ENCODE results near the gene DLGAP3.
A peak's percentile ranks its signal among the peaks of the same experiment; 100 is the strongest.

The DLGAP3 gene

DNA sequence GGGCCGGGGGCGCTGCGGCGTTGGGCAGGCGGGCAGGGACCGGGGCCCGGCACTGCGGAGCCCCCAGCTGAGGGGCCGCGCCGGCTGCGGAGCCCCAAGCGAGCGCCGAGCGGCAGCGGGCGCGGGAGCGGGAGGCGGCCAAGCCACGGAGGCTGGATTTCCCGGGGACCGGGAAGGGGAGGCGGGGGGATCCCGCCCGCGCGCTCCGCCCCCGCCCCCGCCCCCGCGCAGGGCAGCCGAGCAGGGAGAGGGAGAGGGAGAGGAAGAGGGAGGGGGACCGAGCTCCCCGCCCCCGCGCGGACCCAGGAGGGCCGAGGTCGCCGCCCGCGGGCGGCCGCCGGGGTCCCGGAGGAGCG, at the start of gene DLGAP3:
Gene DLGAP3, minus strand, starts transcription at position 154 of the 356 bp plus-strand sequence. CDS start 24,267 bp downstream, outside the sequence.
- Histone ChIP-seq H3K36me3 (no peaks in the 10 kb centered on the region), H3K4me3 (peak within 1 kb of the TSS; percentile 25 to 36), H3K4me1 (peaks cover 0 to 20% (median 15%) of the 10 kb centered on the region in 4 donors), H3K9me3 (no peaks in the 10 kb centered on the region), H3K27ac (no peak within 1 kb of the TSS), H3K27me3 (peaks cover 9 to 60% of the 10 kb centered on the region in 2 donors)
- intact Hi-C loops (cut with DNase I; ENCODE audit: low total_unique reads): no loop called here
- no peak for TF ChIP-seq CTCF (IDR thresholded peaks at IDR 0.05)
- no peak for DNase-seq

- no peak for DNase-seq
- H3K4me1 ChIP-seq: peaks cover 3 to 13% (median 10%) of the 10 kb centered on the region in 4 donors
- H3K9me3 ChIP-seq: no peaks in the 10 kb centered on the region
- peaks cover 0 to 33% (median 0%) of the 10 kb centered on the region in 3 donors for H3K36me3 ChIP-seq
- no peak for TF ChIP-seq CTCF (IDR thresholded peaks at IDR 0.05)
- no peak overlapping the region for H3K4me3 ChIP-seq
- H3K27ac ChIP-seq: no peak overlapping the region
- intact Hi-C loops (cut with DNase I; ENCODE audit: low total_unique reads): no loop called here
- H3K27me3 ChIP-seq: no peaks in the 10 kb centered on the region
Measured at GRCh38 chr1:34978921-34979320, 49.5 kb upstream of the DLGAP3 start.

GRCh38 chr1:34977858-34978257, 48.4 kb upstream of the DLGAP3 start:
- no peak for DNase-seq
- intact Hi-C loops (cut with DNase I; ENCODE audit: low total_unique reads): no loop called here
- no peaks in the 10 kb centered on the region for H3K9me3 ChIP-seq
- H3K27ac ChIP-seq: no peak overlapping the region
- TF ChIP-seq CTCF (IDR thresholded peaks at IDR 0.05): no peak
- H3K4me1 ChIP-seq: peaks cover 0 to 3% (median under 1%) of the 10 kb centered on the region in 4 donors
- no peak overlapping the region for H3K4me3 ChIP-seq
- no peaks in the 10 kb centered on the region for H3K27me3 ChIP-seq
- H3K36me3 ChIP-seq: peaks cover 0 to 33% (median 0%) of the 10 kb centered on the region in 3 donors

DNA sequence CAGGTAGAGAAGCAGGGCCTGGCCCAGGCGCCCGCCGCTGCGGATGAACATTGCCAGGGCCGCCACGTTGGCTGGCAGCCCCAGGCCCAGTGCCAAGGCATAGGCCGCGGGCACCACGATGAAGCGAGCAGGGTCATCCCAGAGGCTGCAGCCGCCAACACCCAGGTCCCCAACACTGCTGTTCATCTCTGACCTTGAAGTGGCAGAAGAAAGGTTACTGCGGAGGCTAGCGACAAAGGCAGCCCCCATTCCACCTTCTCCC, 47.7 kb upstream of the DLGAP3 start:
- H3K27me3 ChIP-seq: no peaks in the 10 kb centered on the region
- no peak for TF ChIP-seq CTCF (IDR thresholded peaks at IDR 0.05)
- no peaks in the 10 kb centered on the region for H3K9me3 ChIP-seq
- H3K27ac ChIP-seq: no peak overlapping the region
- no peaks in the 10 kb centered on the region for H3K4me1 ChIP-seq
- no peak overlapping the region for H3K4me3 ChIP-seq
- peaks cover 0 to 32% (median 0%) of the 10 kb centered on the region in 3 donors for H3K36me3 ChIP-seq
- DNase-seq: no peak
- intact Hi-C loops (cut with DNase I; ENCODE audit: low total_unique reads): no loop called here

DNA sequence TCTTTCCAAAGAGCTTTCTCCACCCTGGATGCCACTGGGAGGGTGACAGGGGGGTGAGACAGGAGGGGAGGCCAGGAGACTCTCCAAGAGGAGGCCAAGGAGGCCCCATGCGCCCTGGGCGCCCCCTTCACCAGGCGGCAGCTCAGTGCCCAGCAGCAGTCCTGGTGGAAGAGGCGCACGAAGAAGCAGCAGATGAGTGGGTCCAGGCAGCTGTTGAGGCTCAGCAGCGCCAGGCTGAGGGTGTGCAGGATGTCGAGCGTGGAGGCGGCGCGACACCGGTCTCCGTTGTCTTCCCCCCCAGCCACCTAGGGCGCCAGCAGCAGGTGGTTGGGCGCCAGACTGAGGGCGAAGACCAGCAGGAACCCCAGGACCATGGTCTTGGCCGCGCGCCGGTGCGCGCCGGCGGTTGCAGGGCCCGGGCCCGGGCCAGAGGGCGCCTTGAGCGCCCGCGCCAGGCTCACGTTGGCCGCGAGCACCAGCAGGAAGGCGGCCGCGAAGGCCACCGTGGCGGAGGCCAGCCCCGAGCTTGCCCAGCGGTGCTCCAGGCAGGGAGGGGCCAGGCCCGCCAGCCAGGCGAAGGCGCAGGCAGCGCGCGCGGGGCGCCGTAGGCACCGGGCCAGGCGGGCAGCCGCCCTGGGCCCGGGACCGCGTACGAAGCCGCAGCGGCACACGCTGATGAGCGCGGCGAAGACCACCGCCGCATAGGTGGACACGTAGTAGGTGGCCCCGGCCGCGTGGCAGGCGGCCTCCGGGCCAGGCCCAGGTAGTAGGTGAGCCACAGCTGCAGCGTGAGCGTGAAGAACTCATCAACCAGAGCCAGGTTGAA, 47.1 kb upstream of the DLGAP3 start:
- Histone ChIP-seq H3K9me3 (no peaks in the 10 kb centered on the region), H3K36me3 (peaks cover 0 to 26% (median 0%) of the 10 kb centered on the region in 3 donors), H3K27ac (no peak overlapping the region), H3K4me1 (no peaks in the 10 kb centered on the region), H3K4me3 (no peak overlapping the region), H3K27me3 (no peaks in the 10 kb centered on the region)
- no peak for TF ChIP-seq CTCF (IDR thresholded peaks at IDR 0.05)
- intact Hi-C loops (cut with DNase I; ENCODE audit: low total_unique reads): no loop called here
- no peak for DNase-seq
